Measurements from ENCODE around the gene ALDH3B1. TPM values are rescaled to one million over a fixed set of nuclear protein-coding genes. Genes with fewer than 3 reads are reported as not detected.

ALDH3B1 gene
- total and polyA plus RNA-seq, 9 of the 15 experiments (the other 6 are each of a cell fraction or from before 2014, with no cell fraction given) = 0.01 to 0.35 (median 0.07) TPM; not detected in 2

DNA sequence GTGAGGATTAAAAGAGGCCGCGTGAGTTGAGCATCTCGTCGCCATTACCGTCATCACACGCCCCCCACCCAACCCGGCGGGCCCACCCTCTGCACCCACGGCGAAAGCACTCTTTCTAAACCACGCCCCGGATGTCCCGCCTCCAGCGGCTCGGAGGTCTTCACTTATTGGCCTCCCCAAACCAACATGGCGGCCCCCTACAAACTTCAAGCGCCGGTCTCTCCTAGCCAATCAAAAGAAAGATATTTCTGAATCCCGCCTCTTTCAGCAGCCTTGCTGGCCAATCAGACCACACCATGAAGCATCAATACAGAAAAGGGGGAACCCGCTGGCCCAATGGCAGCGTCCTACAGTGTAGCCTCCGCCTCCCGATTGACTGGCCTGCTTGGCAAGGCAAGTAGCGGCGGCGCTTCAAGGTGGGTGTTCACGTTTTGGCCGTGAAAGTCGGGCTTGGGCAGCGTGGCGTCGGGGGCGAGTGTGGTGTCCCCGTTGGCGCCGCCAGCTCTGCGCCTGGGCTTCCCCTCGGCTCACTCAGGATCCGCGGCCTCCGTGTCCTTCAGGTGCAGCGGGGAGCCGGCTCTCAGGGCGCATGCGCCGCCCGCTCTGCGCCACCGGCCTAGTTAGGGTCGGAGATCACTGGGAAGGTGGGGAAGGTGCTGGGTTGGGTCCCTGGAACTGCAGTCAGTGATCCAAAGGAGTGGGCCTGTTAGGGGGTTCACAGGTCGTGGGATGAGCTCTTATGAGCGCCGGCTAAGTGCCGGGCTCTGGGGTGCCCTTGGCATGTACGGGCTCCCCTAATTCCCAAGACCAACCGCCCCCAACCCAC lies 20.4 kb downstream of the ALDH3B1 start, which contains the start of gene NDUFS8 (continued):
- TF ChIP-seq, protein P1, sequence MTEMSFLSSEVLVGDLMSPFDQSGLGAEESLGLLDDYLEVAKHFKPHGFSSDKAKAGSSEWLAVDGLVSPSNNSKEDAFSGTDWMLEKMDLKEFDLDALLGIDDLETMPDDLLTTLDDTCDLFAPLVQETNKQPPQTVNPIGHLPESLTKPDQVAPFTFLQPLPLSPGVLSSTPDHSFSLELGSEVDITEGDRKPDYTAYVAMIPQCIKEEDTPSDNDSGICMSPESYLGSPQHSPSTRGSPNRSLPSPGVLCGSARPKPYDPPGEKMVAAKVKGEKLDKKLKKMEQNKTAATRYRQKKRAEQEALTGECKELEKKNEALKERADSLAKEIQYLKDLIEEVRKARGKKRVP (CRISPR knock-in tag; IDR thresholded peaks at IDR 0.05) = no peak
- TF ChIP-seq, protein P2, sequence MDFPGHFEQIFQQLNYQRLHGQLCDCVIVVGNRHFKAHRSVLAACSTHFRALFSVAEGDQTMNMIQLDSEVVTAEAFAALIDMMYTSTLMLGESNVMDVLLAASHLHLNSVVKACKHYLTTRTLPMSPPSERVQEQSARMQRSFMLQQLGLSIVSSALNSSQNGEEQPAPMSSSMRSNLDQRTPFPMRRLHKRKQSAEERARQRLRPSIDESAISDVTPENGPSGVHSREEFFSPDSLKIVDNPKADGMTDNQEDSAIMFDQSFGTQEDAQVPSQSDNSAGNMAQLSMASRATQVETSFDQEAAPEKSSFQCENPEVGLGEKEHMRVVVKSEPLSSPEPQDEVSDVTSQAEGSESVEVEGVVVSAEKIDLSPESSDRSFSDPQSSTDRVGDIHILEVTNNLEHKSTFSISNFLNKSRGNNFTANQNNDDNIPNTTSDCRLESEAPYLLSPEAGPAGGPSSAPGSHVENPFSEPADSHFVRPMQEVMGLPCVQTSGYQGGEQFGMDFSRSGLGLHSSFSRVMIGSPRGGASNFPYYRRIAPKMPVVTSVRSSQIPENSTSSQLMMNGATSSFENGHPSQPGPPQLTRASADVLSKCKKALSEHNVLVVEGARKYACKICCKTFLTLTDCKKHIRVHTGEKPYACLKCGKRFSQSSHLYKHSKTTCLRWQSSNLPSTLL (IDR thresholded peaks at IDR 0.05) = no peak
- TF ChIP-seq MBD2 (IDR thresholded peaks at IDR 0.05; ENCODE audit: borderline replicate concordance, low read depth) (peak; percentile 96), MXI1 (IDR thresholded peaks at IDR 0.05; ENCODE audit: low read depth, low read length) (0 out of 2 replicates have a peak, but pooled peaks have one; percentile 56), BMI1 (IDR thresholded peaks at IDR 0.05; ENCODE audit: low read length) (no peak), BRCA1 (IDR thresholded peaks at IDR 0.05) (no peak), BRCA1 (CRISPR knock-in tag; IDR thresholded peaks at IDR 0.05) (no peak), HEY1 (CRISPR knock-in tag; IDR thresholded peaks at IDR 0.05; ENCODE audit: borderline replicate concordance) (no peak), RBFOX2 (IDR thresholded peaks at IDR 0.05; ENCODE audit: low read depth, low read length) (peak; percentile 92), SRSF9 (IDR thresholded peaks at IDR 0.05; ENCODE audit: borderline replicate concordance, low read depth, low read length) (no peak), NCOR1 (IDR thresholded peaks at IDR 0.05) (no peak)
- TF ChIP-seq, protein P3, sequence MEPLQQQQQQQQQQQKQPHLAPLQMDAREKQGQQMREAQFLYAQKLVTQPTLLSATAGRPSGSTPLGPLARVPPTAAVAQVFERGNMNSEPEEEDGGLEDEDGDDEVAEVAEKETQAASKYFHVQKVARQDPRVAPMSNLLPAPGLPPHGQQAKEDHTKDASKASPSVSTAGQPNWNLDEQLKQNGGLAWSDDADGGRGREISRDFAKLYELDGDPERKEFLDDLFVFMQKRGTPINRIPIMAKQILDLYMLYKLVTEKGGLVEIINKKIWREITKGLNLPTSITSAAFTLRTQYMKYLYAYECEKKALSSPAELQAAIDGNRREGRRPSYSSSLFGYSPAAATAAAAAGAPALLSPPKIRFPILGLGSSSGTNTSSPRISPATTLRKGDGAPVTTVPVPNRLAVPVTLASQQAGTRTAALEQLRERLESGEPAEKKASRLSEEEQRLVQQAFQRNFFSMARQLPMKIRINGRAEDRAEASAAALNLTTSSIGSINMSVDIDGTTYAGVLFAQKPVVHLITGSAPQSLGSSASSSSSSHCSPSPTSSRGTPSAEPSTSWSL (CRISPR knock-in tag; IDR thresholded peaks at IDR 0.05; ENCODE audit: borderline replicate concordance) = no peak
- TF ChIP-seq, protein P4, sequence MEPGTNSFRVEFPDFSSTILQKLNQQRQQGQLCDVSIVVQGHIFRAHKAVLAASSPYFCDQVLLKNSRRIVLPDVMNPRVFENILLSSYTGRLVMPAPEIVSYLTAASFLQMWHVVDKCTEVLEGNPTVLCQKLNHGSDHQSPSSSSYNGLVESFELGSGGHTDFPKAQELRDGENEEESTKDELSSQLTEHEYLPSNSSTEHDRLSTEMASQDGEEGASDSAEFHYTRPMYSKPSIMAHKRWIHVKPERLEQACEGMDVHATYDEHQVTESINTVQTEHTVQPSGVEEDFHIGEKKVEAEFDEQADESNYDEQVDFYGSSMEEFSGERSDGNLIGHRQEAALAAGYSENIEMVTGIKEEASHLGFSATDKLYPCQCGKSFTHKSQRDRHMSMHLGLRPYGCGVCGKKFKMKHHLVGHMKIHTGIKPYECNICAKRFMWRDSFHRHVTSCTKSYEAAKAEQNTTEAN (CRISPR knock-in tag; IDR thresholded peaks at IDR 0.05) = no peak
- TF ChIP-seq, protein P5, sequence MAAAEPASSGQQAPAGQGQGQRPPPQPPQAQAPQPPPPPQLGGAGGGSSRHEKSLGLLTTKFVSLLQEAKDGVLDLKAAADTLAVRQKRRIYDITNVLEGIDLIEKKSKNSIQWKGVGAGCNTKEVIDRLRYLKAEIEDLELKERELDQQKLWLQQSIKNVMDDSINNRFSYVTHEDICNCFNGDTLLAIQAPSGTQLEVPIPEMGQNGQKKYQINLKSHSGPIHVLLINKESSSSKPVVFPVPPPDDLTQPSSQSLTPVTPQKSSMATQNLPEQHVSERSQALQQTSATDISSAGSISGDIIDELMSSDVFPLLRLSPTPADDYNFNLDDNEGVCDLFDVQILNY (CRISPR knock-in tag; IDR thresholded peaks at IDR 0.05) = no peak
- TF ChIP-seq, protein P6, sequence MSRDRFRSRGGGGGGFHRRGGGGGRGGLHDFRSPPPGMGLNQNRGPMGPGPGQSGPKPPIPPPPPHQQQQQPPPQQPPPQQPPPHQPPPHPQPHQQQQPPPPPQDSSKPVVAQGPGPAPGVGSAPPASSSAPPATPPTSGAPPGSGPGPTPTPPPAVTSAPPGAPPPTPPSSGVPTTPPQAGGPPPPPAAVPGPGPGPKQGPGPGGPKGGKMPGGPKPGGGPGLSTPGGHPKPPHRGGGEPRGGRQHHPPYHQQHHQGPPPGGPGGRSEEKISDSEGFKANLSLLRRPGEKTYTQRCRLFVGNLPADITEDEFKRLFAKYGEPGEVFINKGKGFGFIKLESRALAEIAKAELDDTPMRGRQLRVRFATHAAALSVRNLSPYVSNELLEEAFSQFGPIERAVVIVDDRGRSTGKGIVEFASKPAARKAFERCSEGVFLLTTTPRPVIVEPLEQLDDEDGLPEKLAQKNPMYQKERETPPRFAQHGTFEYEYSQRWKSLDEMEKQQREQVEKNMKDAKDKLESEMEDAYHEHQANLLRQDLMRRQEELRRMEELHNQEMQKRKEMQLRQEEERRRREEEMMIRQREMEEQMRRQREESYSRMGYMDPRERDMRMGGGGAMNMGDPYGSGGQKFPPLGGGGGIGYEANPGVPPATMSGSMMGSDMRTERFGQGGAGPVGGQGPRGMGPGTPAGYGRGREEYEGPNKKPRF (IDR thresholded peaks at IDR 0.05; ENCODE audit: low read depth, low read length) = no peak

Measured in K562 (cell line).